Gastrocnemius medialis (tissue), 4 donors: ENCODE results near the gene DPYSL3. TPM values are rescaled to one million over a fixed set of nuclear protein-coding genes. Genes with fewer than 3 reads are reported as not detected.

Experiments
- ATAC-seq, 2 donors: fragments of 150-250 bp; one replicate each; pipeline ENCODE4 v1.9.1; 2016
- DNase-seq, 2 donors: peaks; one replicate each; pipeline ENCODE4 v3.0.0-alpha.2; 2019
- H3K27ac ChIP-seq, 4 donors: fragments of 200-600 bp; sonication (generic); 1 replicate in 1 of 4; 2 replicates in 3 of 4; pipeline ENCODE4 v1.5.1; 2016 to 2018; ENCODE audit warnings: mild to moderate bottlenecking in 2 of 4, moderate library complexity in 1 of 4
- H3K27me3 ChIP-seq, 3 donors: fragments of 200-600 bp; sonication (generic) in 2 of 3; 1 replicate in 1 of 3; 2 replicates in 2 of 3; pipeline versions ENCODE4 v1.5.1 to v1.6.0; 2016 to 2019; ENCODE audit warnings: mild to moderate bottlenecking in 1 of 3, moderate library complexity in 1 of 3
- H3K36me3 ChIP-seq, 2 donors: fragments of 200-600 bp; sonication (generic) in 1 of 2; one replicate each; pipeline ENCODE4 v1.5.1; 2017 to 2018
- H3K4me1 ChIP-seq, 2 donors: fragments of 200-600 bp; sonication (generic) in 1 of 2; one replicate each; pipeline ENCODE4 v1.5.1; 2016 to 2017; ENCODE audit warnings: mild to moderate bottlenecking in 2 of 2
- H3K4me3 ChIP-seq, 4 donors: fragments of 200-600 bp; sonication (generic) in 3 of 4; 1 replicate in 1 of 4; 2 replicates in 3 of 4; pipeline ENCODE4 v1.5.1; 2016 to 2019; ENCODE audit warnings: mild to moderate bottlenecking in 2 of 4
- H3K9me3 ChIP-seq, 3 donors: fragments of 200-600 bp; sonication (generic) in 2 of 3; 1 replicate in 1 of 3; 2 replicates in 2 of 3; pipeline ENCODE4 v1.5.1; 2016 to 2019
- POLR2A ChIP-seq, 2 donors: fragments of 450-650 bp; IDR thresholded peaks; one replicate each; pipeline ENCODE4 v1.6.1; 2017; ENCODE audit warnings: antibody characterized with exemption in 2 of 2, mild to moderate bottlenecking in 2 of 2, moderate library complexity in 2 of 2
- in situ Hi-C, 4 donors: fragments of 200-750 bp; cut with MboI; loops; one replicate each; pipeline versions ENCODE4 v1.15.0 to v1.8.0; 2017; ENCODE audit warnings: low sequenced_read_pairs in 4 of 4
- intact Hi-C: fragments of 100-400 bp; cut with DNase I; formaldehyde crosslinking; loops from one replicate; pipeline ENCODE4 v1.15.1; 2023; ENCODE audit warnings: low total_unique reads
- total RNA-seq, 4 donors: library from RNA; depleted of rRNA; stranded (reverse); fragments of >200 nt; gene quantifications; one replicate each; pipeline versions ENCODE4 v1.1.0 to v1.2.3, GENCODE V29; 2016
- TF ChIP-seq, protein P1 (sequence below), 5 experiments: fragments of 450-650 bp in 3 of 5; fragments of 200-600 bp in 2 of 5; sonication (generic) in 2 of 5; IDR thresholded peaks in 4 of 5; conservative IDR thresholded peaks in 1 of 5; 1 replicate in 4 of 5; 2 replicates in 1 of 5; pipeline ENCODE4 v1.5.1; 2016 to 2019; ENCODE audit warnings: antibody characterized with exemption in 5 of 5, mild to moderate bottlenecking in 3 of 5, moderate library complexity in 3 of 5

DPYSL3 gene
- total RNA-seq, 4 donors from 2014 or later, result 11.7 to 45.8 (median 26.0) TPM

DNA sequence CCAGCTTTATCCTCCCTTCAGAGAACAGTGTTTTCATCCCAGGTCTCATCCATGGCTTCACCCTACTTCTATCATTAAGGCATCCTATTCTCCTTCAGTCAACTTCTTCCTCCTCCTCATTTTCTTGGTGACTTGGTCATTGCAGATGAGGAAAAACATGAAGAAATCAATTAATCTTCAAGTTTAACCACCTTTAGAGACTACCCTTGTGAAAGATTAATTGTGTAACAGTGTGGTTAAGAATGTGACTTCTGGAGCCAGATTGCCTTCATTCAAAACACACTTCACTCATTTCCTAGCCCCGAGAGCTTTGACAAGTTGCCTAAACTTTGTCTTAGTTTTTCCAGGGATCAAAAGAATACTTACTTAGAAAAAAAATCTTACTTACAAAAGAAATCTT is 165.0 kb downstream of the DPYSL3 start:
- in situ Hi-C loops (no loop called here), intact Hi-C loops (no loop called here)
- no peak for DNase-seq
- Histone ChIP-seq H3K27ac (no peak overlapping the region), H3K27me3 (no peaks in the 10 kb centered on the region), H3K4me3 (no peak overlapping the region), H3K9me3 (no peaks in the 10 kb centered on the region), H3K36me3 (no peaks in the 10 kb centered on the region), H3K4me1 (no peaks in the 10 kb centered on the region)
- ATAC-seq, result no peak
- no peak for TF ChIP-seq POLR2A (IDR thresholded peaks at IDR 0.05)
- TF ChIP-seq, protein P1, sequence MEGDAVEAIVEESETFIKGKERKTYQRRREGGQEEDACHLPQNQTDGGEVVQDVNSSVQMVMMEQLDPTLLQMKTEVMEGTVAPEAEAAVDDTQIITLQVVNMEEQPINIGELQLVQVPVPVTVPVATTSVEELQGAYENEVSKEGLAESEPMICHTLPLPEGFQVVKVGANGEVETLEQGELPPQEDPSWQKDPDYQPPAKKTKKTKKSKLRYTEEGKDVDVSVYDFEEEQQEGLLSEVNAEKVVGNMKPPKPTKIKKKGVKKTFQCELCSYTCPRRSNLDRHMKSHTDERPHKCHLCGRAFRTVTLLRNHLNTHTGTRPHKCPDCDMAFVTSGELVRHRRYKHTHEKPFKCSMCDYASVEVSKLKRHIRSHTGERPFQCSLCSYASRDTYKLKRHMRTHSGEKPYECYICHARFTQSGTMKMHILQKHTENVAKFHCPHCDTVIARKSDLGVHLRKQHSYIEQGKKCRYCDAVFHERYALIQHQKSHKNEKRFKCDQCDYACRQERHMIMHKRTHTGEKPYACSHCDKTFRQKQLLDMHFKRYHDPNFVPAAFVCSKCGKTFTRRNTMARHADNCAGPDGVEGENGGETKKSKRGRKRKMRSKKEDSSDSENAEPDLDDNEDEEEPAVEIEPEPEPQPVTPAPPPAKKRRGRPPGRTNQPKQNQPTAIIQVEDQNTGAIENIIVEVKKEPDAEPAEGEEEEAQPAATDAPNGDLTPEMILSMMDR (IDR thresholded peaks at IDR 0.05 in 4 of 5, conservative IDR thresholded peaks at IDR 0.05 in 1 of 5), result no peak

DNA sequence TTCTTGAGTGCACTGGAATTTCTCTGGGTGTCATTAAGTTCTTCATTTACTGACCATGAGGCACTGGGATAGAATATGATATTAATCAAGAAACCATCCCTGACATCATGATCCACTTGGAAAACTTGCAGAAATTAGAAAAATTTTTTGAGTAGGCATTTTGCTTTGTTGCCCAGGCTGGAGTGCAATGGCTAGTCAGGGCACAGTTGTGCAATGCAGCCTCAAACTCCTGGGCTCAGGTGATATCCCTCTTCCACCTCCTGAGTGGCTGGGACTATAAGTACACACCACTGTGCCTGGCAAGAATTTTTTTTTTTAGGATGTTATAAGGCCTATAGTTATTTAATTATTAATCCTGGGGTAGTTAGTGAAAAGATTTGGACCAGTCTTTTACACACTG is 168.5 kb downstream of the DPYSL3 start:
- Histone ChIP-seq H3K27ac (no peak overlapping the region), H3K4me1 (no peaks in the 10 kb centered on the region), H3K36me3 (no peaks in the 10 kb centered on the region), H3K27me3 (no peaks in the 10 kb centered on the region), H3K9me3 (no peaks in the 10 kb centered on the region), H3K4me3 (no peak overlapping the region)
- DNase-seq, result no peak
- in situ Hi-C loops (no loop called here), intact Hi-C loops (no loop called here)
- no peak for TF ChIP-seq POLR2A (IDR thresholded peaks at IDR 0.05)
- TF ChIP-seq, protein P1 (IDR thresholded peaks at IDR 0.05 in 4 of 5, conservative IDR thresholded peaks at IDR 0.05 in 1 of 5), result no peak
- no peak for ATAC-seq

DNA sequence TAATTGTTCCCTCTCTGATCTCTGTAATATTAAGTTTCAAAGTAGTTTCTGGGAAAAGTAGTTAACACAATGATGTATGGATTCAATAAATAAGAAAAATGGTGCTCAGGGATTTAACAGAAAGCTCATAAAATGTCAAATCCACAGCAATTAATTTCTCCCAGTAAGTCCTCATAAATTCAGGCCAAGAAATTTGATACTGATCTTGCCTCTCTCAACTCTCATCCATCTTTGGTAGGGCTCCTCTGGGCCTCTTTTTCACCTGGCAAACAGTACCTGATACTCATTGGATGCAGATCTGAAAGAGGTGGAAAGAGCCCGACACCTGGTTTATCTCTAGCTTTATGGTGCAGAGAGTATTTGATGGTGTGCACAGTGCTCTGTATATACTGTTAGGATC is 168.9 kb downstream of the DPYSL3 start:
- TF ChIP-seq, protein P1 (IDR thresholded peaks at IDR 0.05 in 4 of 5, conservative IDR thresholded peaks at IDR 0.05 in 1 of 5), result no peak
- no peak for TF ChIP-seq POLR2A (IDR thresholded peaks at IDR 0.05)
- in situ Hi-C loops (no loop called here), intact Hi-C loops (no loop called here)
- no peaks in the 10 kb centered on the region for H3K4me1 ChIP-seq
- DNase-seq (no peak), ATAC-seq (no peak)
- H3K36me3 ChIP-seq, result no peaks in the 10 kb centered on the region
- no peaks in the 10 kb centered on the region for H3K9me3 ChIP-seq
- H3K27me3 ChIP-seq, result no peaks in the 10 kb centered on the region
- H3K4me3 ChIP-seq, result no peak overlapping the region
- no peak overlapping the region for H3K27ac ChIP-seq
